Measurements from ENCODE around the gene KIRREL3. TPM values are rescaled to one million over a fixed set of nuclear protein-coding genes. Genes with fewer than 3 reads are reported as not detected.

The KIRREL3 gene
- total and polyA plus RNA-seq, 2 experiments from 2014 or later, result 16.1 to 35.6 TPM

DNA sequence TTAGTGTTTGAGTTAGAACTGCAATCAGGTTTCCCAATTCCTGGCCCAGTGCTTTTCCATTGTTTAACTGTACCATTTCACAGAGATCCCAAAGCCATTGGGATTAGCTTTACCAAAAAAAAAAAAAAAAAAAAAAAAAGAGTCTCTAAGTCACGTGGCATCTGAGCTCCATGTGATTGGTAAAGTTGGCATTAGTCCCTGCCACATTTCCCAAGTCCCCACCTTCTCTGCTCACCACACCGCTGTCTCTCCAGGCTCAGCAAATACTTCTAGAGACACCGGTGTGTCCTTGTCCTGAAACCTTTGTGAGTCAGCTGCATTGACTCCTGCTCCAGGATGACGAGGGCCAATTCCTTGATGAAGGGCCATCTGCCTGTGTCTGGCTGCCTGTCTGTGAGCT is 305.3 kb downstream of the KIRREL3 start:
- Histone ChIP-seq H3K36me3 (ENCODE audit: low read depth) (no peaks in the 10 kb centered on the region), H3F3A (ENCODE audit: insufficient read depth) (no peaks in the 10 kb centered on the region; the same call in 1 of the 2 replicates), H2AFZ (no peak overlapping the region), H3K9me3 (ENCODE audit: low read depth) (no peaks in the 10 kb centered on the region), H3K27ac (no peak overlapping the region), H3K4me3 (no peak overlapping the region), H4K20me1 (ENCODE audit: insufficient read depth) (no peaks in the 10 kb centered on the region; the same call in 1 of the 2 replicates), H3K9ac (no peak overlapping the region), H3K4me2 (ENCODE audit: unreplicated experiment) (no peak overlapping the region), H3K79me2 (ENCODE audit: insufficient read depth) (no peaks in the 10 kb centered on the region), H3K27me3 (replicated peaks; ENCODE audit: insufficient read depth) (no peaks in the 10 kb centered on the region), H3K9me2 (ENCODE audit: insufficient read depth) (no peaks in the 10 kb centered on the region), H3K4me1 (ENCODE audit: insufficient read depth) (no peaks in the 10 kb centered on the region)
- TF ChIP-seq EZH2phosphoT487 (IDR thresholded peaks at IDR 0.05; ENCODE audit: insufficient read depth, low read depth) (no peak), EZH2 (IDR thresholded peaks at IDR 0.05; ENCODE audit: insufficient read depth, poor library complexity, severe bottlenecking) (no peak)
- 53 to 54% methylated on average over 4 of the region's 4 CpGs for WGBS, 2 experiments (ENCODE audit: low coverage in 1 of 2, low lambda C conversion rate in 2 of 2, missing lambda C conversion rate in 2 of 2)
- DNase-seq, result peak; percentile 37
- in situ Hi-C loops (cut with MboI), result no loop called here

DNA sequence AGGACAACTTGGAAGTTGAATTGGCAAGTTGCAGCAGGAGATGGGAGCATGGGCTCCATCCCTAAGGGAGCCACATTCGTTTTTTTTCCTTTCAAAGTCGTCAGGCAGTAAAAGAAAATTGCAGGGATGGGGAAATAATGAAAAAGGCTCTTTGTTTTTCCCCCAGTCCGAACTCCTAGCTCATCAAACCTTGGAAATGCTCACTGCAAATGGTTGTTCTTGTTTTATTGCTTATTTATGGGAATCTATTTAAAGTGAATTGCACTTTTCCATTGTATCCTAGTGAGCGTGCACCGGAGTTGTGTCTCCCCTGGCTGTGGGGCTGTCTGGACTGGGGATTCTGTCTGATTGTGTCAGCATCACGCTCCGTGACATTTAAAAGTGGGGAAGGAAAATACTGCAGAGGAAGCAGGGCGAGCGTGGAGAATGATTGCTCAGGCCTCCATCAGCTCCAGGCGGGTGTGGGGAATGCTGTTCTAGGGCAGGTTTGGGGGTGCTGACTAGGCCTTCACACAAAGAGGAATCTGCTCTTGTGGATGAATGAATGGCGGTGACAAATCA is 306.4 kb downstream of the KIRREL3 start:
- Histone ChIP-seq H3K79me2 (ENCODE audit: insufficient read depth) (no peaks in the 10 kb centered on the region), H3F3A (ENCODE audit: insufficient read depth) (no peaks in the 10 kb centered on the region; the same call in 1 of the 2 replicates), H3K4me2 (ENCODE audit: unreplicated experiment) (no peak overlapping the region), H3K9me3 (ENCODE audit: low read depth) (no peaks in the 10 kb centered on the region), H4K20me1 (ENCODE audit: insufficient read depth) (no peaks in the 10 kb centered on the region; the same call in 1 of the 2 replicates), H3K4me1 (ENCODE audit: insufficient read depth) (no peaks in the 10 kb centered on the region), H3K9me2 (ENCODE audit: insufficient read depth) (no peaks in the 10 kb centered on the region), H3K27ac (no peak overlapping the region), H3K4me3 (no peak overlapping the region), H3K9ac (no peak overlapping the region), H3K36me3 (ENCODE audit: low read depth) (no peaks in the 10 kb centered on the region), H2AFZ (no peak overlapping the region), H3K27me3 (replicated peaks; ENCODE audit: insufficient read depth) (no peaks in the 10 kb centered on the region)
- 89 to 94% methylated on average over 11 of the region's 11 CpGs for WGBS, 2 experiments (ENCODE audit: low coverage in 1 of 2, low lambda C conversion rate in 2 of 2, missing lambda C conversion rate in 2 of 2)
- in situ Hi-C loops (cut with MboI), result no loop called here
- TF ChIP-seq EZH2phosphoT487 (IDR thresholded peaks at IDR 0.05; ENCODE audit: insufficient read depth, low read depth) (no peak), EZH2 (IDR thresholded peaks at IDR 0.05; ENCODE audit: insufficient read depth, poor library complexity, severe bottlenecking) (no peak)
- DNase-seq, result no peak

DNA sequence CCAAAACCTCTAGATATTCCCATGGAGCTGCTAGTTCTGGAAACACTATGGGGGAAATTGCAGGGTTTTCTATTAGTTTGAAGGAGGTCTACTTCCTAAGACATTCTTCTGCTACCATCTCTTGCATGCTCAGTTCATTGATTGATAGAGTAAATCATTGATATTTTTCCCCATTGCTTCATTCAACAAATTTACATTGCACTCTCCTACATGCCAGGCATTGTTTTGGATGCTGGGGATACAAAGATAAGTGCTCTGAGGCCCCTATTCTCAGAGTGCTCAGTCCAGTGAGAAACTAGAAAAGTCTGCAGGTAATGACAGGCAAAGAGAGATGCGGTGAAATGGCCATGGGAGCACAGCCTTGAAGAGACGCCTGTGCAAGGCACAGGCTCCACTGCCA is 313.1 kb downstream of the KIRREL3 start:
- 97 to 100% methylated on average over 2 of the region's 2 CpGs for WGBS, 2 experiments (ENCODE audit: low coverage in 1 of 2, low lambda C conversion rate in 2 of 2, missing lambda C conversion rate in 2 of 2)
- Histone ChIP-seq H4K20me1 (ENCODE audit: insufficient read depth) (no peaks in the 10 kb centered on the region; the same call in 1 of the 2 replicates), H3K9ac (no peak overlapping the region), H3K9me2 (ENCODE audit: insufficient read depth) (no peaks in the 10 kb centered on the region), H3K79me2 (ENCODE audit: insufficient read depth) (no peaks in the 10 kb centered on the region), H2AFZ (no peak overlapping the region), H3K4me1 (ENCODE audit: insufficient read depth) (no peaks in the 10 kb centered on the region), H3K9me3 (ENCODE audit: low read depth) (no peaks in the 10 kb centered on the region), H3K4me2 (ENCODE audit: unreplicated experiment) (no peak overlapping the region), H3K4me3 (no peak overlapping the region), H3K27ac (no peak overlapping the region), H3K36me3 (ENCODE audit: low read depth) (no peaks in the 10 kb centered on the region), H3K27me3 (replicated peaks; ENCODE audit: insufficient read depth) (no peaks in the 10 kb centered on the region), H3F3A (ENCODE audit: insufficient read depth) (no peaks in the 10 kb centered on the region)
- DNase-seq, result no peak
- in situ Hi-C loops (cut with MboI), result no loop called here
- TF ChIP-seq EZH2 (IDR thresholded peaks at IDR 0.05; ENCODE audit: insufficient read depth, poor library complexity, severe bottlenecking) (no peak), EZH2phosphoT487 (IDR thresholded peaks at IDR 0.05; ENCODE audit: insufficient read depth, low read depth) (no peak)

DNA sequence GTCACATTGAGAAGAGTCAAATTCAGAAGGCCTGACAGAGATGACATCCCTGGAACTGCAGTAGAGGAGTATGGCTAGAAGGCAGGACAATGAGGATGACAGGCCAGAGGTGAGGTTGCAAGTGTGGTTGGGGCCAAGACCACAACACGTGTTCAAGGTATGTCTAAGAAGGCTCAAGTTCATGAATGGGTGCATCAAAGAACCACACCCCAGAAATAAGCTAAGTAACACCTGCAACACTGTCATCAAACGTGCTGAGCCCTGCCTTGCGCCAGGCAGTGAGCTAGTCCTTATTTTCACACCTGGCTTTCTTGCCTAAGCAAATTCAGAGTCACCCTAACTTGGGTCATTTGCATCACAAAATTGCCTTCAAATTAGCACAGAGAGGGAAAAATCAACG is 313.6 kb downstream of the KIRREL3 start:
- TF ChIP-seq EZH2 (IDR thresholded peaks at IDR 0.05; ENCODE audit: insufficient read depth, poor library complexity, severe bottlenecking) (no peak), EZH2phosphoT487 (IDR thresholded peaks at IDR 0.05; ENCODE audit: insufficient read depth, low read depth) (no peak)
- Histone ChIP-seq H3K9ac (no peak overlapping the region), H3K4me1 (ENCODE audit: insufficient read depth) (no peaks in the 10 kb centered on the region), H3K9me3 (ENCODE audit: low read depth) (no peaks in the 10 kb centered on the region), H3K4me3 (no peak overlapping the region), H3K79me2 (ENCODE audit: insufficient read depth) (no peaks in the 10 kb centered on the region), H3K27ac (no peak overlapping the region), H4K20me1 (ENCODE audit: insufficient read depth) (no peaks in the 10 kb centered on the region; the same call in 1 of the 2 replicates), H3K4me2 (ENCODE audit: unreplicated experiment) (no peak overlapping the region), H3K36me3 (ENCODE audit: low read depth) (no peaks in the 10 kb centered on the region), H3K9me2 (ENCODE audit: insufficient read depth) (no peaks in the 10 kb centered on the region), H3F3A (ENCODE audit: insufficient read depth) (no peaks in the 10 kb centered on the region), H3K27me3 (replicated peaks; ENCODE audit: insufficient read depth) (no peaks in the 10 kb centered on the region), H2AFZ (no peak overlapping the region)
- WGBS, 2 experiments (ENCODE audit: low coverage in 1 of 2, low lambda C conversion rate in 2 of 2, missing lambda C conversion rate in 2 of 2), result 75 to 78% methylated on average over 4 of the region's 4 CpGs
- DNase-seq, result no peak
- in situ Hi-C loops (cut with MboI), result no loop called here
